GM21526 (cell line): ENCODE measurements around the gene DHRS7B.
"Not testable (repeated sequence)": the region's sequence is repeated elsewhere in the genome, so short reads cannot be mapped to it uniquely, and the experiment has no call there.

Experiments used
- ATAC-seq: cut with Tn5 transposase; IDR thresholded peaks from one replicate; pipeline ENCODE4 v1.9.1; 2021; ENCODE audit warnings: moderate library complexity; ENCODE audit not compliant: unreplicated experiment, low FRiP score

DHRS7B gene

GRCh38 chr17:21107067-21107650 lies 19.6 kb upstream of the DHRS7B start:
- ATAC-seq = not testable (repeated sequence)

- no peak for ATAC-seq
Measured at GRCh38 chr17:21108651-21109050, 18.1 kb upstream of the DHRS7B start.

DNA sequence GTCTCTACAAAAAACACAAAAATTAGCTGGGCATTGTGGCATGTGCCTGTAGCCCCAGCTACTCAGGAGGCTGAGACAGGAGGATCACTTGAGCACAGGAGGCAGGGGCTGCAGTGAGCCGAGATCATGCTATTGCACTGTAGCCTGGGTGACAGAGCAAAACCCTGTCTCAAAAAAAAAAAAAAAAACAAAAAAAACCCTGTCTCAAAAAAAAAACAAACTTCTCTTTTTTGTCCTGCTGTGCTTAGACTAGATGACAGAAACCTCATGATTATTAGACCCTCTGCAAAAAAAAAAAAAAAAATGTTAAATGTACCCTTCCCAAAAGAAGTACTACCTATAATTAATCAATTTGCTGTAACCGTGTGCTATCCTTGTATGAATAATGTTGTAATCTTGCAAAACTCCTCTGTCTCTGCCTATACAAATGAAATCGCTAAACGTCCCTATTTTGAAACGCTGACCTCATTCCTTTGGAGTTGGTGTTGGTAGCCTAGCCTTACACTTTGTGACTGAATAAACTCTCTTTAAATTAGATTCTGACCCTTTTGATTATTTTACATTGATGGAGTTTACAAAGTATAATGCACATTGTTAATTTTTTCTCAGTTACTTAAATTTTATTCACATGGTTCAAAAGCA lies 13.6 kb upstream of the DHRS7B start:
- no peak for ATAC-seq

GRCh38 chr17:21113716-21114115 lies 13.0 kb upstream of the DHRS7B start:
- ATAC-seq = no peak

DNA sequence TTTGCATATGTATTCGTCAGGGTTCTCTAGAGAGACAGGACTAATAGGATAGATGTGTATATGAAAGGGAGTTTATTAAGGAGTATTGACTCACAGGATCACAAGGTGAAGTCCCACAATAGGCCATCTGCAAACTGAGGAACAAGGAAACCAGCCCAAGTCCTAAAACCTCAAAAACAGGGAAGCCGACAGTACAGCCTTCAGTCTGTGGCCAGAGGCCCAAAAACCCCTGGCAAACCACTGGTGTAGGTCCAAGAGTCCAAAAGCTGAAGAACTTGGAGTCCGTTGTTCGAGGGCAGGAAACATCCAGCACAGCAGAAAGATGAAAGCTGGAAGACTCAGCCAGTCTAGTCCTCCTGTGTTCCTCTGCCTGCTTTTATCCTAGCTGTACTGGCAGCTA lies 12.0 kb upstream of the DHRS7B start:
- ATAC-seq = not testable (repeated sequence)

GRCh38 chr17:21119247-21119918 lies 7.4 kb upstream of the DHRS7B start:
- ATAC-seq = no peak

DNA sequence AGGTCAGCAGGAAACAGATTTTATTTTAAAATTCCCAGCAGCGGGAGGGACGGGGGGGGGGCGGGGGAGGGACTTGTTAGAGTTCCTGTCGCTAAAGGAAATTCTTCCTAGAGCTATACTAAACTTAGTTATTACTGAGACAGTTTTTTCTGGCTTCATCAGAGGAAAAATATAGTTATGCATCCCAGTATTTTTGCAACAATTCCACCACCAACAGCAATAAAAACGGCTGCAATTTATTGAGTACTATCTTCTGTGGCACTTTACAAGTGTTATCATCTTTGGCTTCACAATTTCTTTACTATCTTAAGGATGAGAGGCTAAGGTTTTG lies 6.9 kb upstream of the DHRS7B start:
- ATAC-seq = no peak

DNA sequence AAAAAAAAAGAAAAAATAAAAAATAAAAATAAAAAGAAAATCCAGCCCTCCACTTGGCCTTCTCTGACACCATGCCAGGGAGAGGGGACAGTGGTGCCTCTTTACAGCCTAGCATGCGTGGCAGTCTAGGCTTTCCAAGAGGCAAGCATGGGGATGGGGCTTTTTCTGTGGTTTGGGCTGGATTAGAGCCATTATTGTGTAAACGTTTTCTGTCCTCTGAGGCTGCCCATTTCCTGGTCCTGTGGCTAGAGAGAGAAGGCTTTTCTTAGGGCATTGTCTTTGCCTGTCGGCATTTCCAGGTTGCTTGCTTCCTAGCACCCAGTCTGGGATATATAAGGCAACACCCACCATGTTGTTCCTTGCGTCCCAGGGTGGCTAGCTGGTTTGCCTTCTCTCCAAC lies 2.7 kb upstream of the DHRS7B start:
- ATAC-seq = no peak

GRCh38 chr17:21124517-21124916 lies 2.2 kb upstream of the DHRS7B start:
- not testable (repeated sequence) for ATAC-seq

DNA sequence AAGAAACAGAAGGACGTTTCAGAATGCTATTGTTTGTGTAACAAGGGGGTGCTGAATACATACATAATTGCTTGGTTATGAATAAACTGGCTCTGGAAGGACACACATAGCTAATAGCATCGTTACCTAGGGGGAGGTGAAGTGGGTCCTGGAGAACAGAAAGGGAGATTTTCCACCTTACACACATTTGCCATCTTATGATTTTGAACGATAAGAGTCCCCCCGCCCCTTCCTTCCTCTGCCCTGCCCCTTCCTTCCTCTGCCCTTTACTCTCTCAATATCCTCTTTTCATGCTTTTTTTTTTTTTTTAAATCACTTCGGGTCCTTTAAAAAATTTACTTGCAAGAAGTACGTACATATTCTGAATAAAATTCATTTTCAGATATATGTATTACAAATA lies 902 bp upstream of the DHRS7B start:
- ATAC-seq = no peak

- ATAC-seq = no peak
Measured at GRCh38 chr17:21127509-21128077, 829 bp downstream of the DHRS7B start.

GRCh38 chr17:21129023-21129681 lies 2.4 kb downstream of the DHRS7B start:
- ATAC-seq = no peak

- no peak for ATAC-seq
Measured at GRCh38 chr17:21131137-21131536, 4.4 kb downstream of the DHRS7B start.

GRCh38 chr17:21132428-21132827 lies 5.7 kb downstream of the DHRS7B start:
- ATAC-seq = no peak

DNA sequence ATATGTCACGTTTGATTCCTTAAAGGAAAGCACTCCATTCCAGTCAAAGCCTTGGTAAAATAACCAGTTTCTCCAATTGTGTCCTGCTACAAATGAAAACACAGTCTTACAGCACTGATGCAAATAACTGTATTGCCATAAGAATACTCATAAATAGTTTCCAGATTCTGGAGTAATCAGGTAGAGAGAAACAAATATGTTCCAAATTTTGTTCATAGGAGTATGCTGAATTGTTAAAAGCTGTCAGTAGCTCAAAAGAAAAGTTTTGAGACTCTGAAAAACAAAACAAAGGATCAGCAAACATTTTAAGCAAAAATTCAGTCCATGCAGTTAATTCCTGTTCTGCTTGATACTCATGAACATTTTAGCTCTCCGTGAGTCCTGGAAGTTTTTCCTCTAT lies 7.8 kb downstream of the DHRS7B start:
- no peak for ATAC-seq

- ATAC-seq = no peak
Measured at GRCh38 chr17:21140911-21141310, 14.1 kb downstream of the DHRS7B start.

DNA sequence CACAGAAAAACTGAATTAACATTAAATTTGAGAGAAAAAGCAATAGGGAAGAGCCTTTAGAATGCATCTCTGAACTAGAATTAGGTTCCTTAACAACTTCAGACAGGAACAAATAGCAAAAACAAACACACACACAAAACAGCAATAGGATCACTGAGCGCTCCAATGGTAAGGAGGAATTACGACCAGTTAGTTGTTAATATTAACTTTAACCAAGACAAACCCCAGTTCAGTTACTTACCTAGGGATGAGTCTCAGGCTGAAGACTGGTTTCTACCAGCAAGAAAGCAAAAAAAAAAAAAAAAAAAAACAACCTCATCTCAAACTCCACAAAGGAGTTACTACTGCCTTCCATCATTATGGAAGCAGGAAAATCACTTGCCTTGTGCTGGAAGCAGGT lies 14.6 kb downstream of the DHRS7B start:
- ATAC-seq = no peak

- not testable (repeated sequence) for ATAC-seq
Measured at GRCh38 chr17:21142065-21142464, 15.3 kb downstream of the DHRS7B start.

DNA sequence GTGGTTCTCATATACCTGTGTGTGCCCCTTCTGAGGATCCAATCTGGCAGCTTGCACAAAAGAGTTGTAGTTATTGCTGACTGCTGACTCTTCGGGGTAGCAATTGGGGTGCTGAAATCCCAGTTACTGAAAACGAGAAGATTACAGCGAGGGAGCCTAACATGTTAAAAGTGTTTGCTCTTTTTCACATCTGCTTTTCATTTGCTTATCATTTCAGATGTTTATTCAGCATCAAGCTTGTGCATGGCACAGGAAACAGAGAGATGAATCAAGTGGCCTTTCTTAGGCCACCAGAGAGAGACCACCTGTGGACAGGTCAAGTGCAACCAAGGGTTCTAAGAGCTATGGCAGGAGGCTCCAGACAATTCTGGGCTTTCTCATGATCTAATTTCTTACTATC lies 16.9 kb downstream of the DHRS7B start:
- ATAC-seq = no peak

GRCh38 chr17:21144299-21144698 lies 17.5 kb downstream of the DHRS7B start:
- ATAC-seq = not testable (repeated sequence)

- no peak for ATAC-seq
Measured at GRCh38 chr17:21146362-21147015, 19.7 kb downstream of the DHRS7B start.
